ENCODE measurements around the gene PTPN2. TPM values are rescaled to one million over a fixed set of nuclear protein-coding genes. Genes with fewer than 3 reads are reported as not detected.
"Not testable (repeated sequence)": the region's sequence is repeated elsewhere in the genome, so short reads cannot be mapped to it uniquely, and the experiment has no call there.

The PTPN2 gene
- total RNA-seq, 1 experiment from 2014 or later = 44.7 TPM

GRCh38 chr18:12765586-12765985, 118.5 kb downstream of the PTPN2 start:
- DNase-seq (ENCODE audit: low spot score) = no peak
- H3K4me1 ChIP-seq (ENCODE audit: insufficient read depth, low read length, poor library complexity, severe bottlenecking) = no peaks in the 10 kb centered on the region
- H3K4me3 ChIP-seq (ENCODE audit: low read depth, low read length, poor library complexity, severe bottlenecking) = no peak overlapping the region
- H3K36me3 ChIP-seq (ENCODE audit: insufficient read depth, low read length, poor library complexity, severe bottlenecking) = no peaks in the 10 kb centered on the region
- ChIA-PET CTCF (no interaction called here), POLR2A (ENCODE audit: low non-redundant PET) (no interaction called here)
- no peak for TF ChIP-seq CTCF (conservative IDR thresholded peaks at IDR 0.05; ENCODE audit: low read depth, low read length)
- no peaks in the 10 kb centered on the region for H3K27me3 ChIP-seq (replicated peaks; ENCODE audit: insufficient read depth, low read depth, low read length, poor library complexity)
- no peaks in the 10 kb centered on the region for H3K9me3 ChIP-seq (ENCODE audit: low read depth, low read length, poor library complexity, severe bottlenecking)
- H3K27ac ChIP-seq (ENCODE audit: low read depth, low read length, poor library complexity, severe bottlenecking) = no peak overlapping the region
- intact Hi-C loops (cut with micrococcal nuclease; ENCODE audit: unreplicated experiment) = no loop called here
- BruUV-seq (replicated peaks) = no TSS peak

GRCh38 chr18:12765126-12765525, 118.9 kb downstream of the PTPN2 start:
- Histone ChIP-seq H3K4me1 (ENCODE audit: insufficient read depth, low read length, poor library complexity, severe bottlenecking) (no peaks in the 10 kb centered on the region), H3K27ac (ENCODE audit: low read depth, low read length, poor library complexity, severe bottlenecking) (no peak overlapping the region), H3K4me3 (ENCODE audit: low read depth, low read length, poor library complexity, severe bottlenecking) (no peak overlapping the region), H3K27me3 (replicated peaks; ENCODE audit: insufficient read depth, low read depth, low read length, poor library complexity) (no peaks in the 10 kb centered on the region), H3K9me3 (ENCODE audit: low read depth, low read length, poor library complexity, severe bottlenecking) (no peaks in the 10 kb centered on the region), H3K36me3 (ENCODE audit: insufficient read depth, low read length, poor library complexity, severe bottlenecking) (no peaks in the 10 kb centered on the region)
- no peak for DNase-seq (ENCODE audit: low spot score)
- no TSS peak for BruUV-seq (replicated peaks)
- ChIA-PET CTCF (no interaction called here), POLR2A (ENCODE audit: low non-redundant PET) (no interaction called here)
- intact Hi-C loops (cut with micrococcal nuclease; ENCODE audit: unreplicated experiment) = no loop called here
- TF ChIP-seq CTCF (conservative IDR thresholded peaks at IDR 0.05; ENCODE audit: low read depth, low read length) = no peak
- no peak for TF ChIP-seq EZH2 (IDR thresholded peaks at IDR 0.05; ENCODE audit: borderline replicate concordance, low read depth, low read length, poor library complexity, severe bottlenecking)

- H3K27me3 ChIP-seq (replicated peaks; ENCODE audit: insufficient read depth, low read depth, low read length, poor library complexity); POLR2A ChIA-PET (ENCODE audit: low non-redundant PET); BruUV-seq (replicated peaks); CTCF ChIA-PET; H3K4me1 ChIP-seq (ENCODE audit: insufficient read depth, low read length, poor library complexity, severe bottlenecking); intact Hi-C loops (cut with micrococcal nuclease; ENCODE audit: unreplicated experiment); H3K36me3 ChIP-seq (ENCODE audit: insufficient read depth, low read length, poor library complexity, severe bottlenecking); H3K9me3 ChIP-seq (ENCODE audit: low read depth, low read length, poor library complexity, severe bottlenecking); DNase-seq (ENCODE audit: low spot score); H3K27ac ChIP-seq (ENCODE audit: low read depth, low read length, poor library complexity, severe bottlenecking); H3K4me3 ChIP-seq (ENCODE audit: low read depth, low read length, poor library complexity, severe bottlenecking): not testable (repeated sequence)
These were observed 125.5 kb downstream of the PTPN2 start for GRCh38 chr18:12758566-12758965.

- H3K27me3 ChIP-seq (replicated peaks; ENCODE audit: insufficient read depth, low read depth, low read length, poor library complexity); POLR2A ChIA-PET (ENCODE audit: low non-redundant PET); DNase-seq (ENCODE audit: low spot score); H3K27ac ChIP-seq (ENCODE audit: low read depth, low read length, poor library complexity, severe bottlenecking); intact Hi-C loops (cut with micrococcal nuclease; ENCODE audit: unreplicated experiment); CTCF ChIA-PET; H3K4me3 ChIP-seq (ENCODE audit: low read depth, low read length, poor library complexity, severe bottlenecking); H3K4me1 ChIP-seq (ENCODE audit: insufficient read depth, low read length, poor library complexity, severe bottlenecking); H3K36me3 ChIP-seq (ENCODE audit: insufficient read depth, low read length, poor library complexity, severe bottlenecking); H3K9me3 ChIP-seq (ENCODE audit: low read depth, low read length, poor library complexity, severe bottlenecking); BruUV-seq (replicated peaks): not testable (repeated sequence)
These were observed 127.3 kb downstream of the PTPN2 start for GRCh38 chr18:12756619-12757239.

DNA sequence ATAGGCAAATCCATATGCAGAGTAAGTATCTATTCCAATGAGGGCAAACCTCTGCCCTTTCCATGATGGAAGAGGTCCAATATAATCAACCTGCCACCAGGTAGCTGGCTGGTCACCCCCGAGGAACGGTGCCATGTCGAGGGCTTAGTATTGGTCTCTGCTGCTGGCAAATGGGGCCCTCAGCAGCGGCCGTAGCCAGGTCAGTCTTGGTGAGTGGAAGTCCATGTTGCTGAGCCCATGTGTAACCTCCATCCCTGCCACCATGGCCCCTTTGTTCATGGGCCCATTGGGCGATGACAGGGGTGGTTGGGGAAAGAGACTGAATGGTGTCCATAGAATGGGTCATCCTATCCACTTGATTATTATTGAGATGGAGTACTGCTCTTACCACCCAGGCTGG, 128.4 kb downstream of the PTPN2 start:
- DNase-seq (ENCODE audit: low spot score) = not testable (repeated sequence)

More for the DNA sequence above, 128.4 kb downstream of the PTPN2 start:
- H3K27me3 ChIP-seq (replicated peaks; ENCODE audit: insufficient read depth, low read depth, low read length, poor library complexity); H3K9me3 ChIP-seq (ENCODE audit: low read depth, low read length, poor library complexity, severe bottlenecking); H3K4me3 ChIP-seq (ENCODE audit: low read depth, low read length, poor library complexity, severe bottlenecking); H3K27ac ChIP-seq (ENCODE audit: low read depth, low read length, poor library complexity, severe bottlenecking); H3K4me1 ChIP-seq (ENCODE audit: insufficient read depth, low read length, poor library complexity, severe bottlenecking); intact Hi-C loops (cut with micrococcal nuclease; ENCODE audit: unreplicated experiment); BruUV-seq (replicated peaks); POLR2A ChIA-PET (ENCODE audit: low non-redundant PET); CTCF ChIA-PET; H3K36me3 ChIP-seq (ENCODE audit: insufficient read depth, low read length, poor library complexity, severe bottlenecking): not testable (repeated sequence)

All from A673 (cell line).